ENCODE data around the gene GPR27. TPM values are rescaled to one million over a fixed set of nuclear protein-coding genes. Genes with fewer than 3 reads are reported as not detected.

Gene GPR27
- total RNA-seq, 4 donors from 2014 or later = not detected

DNA sequence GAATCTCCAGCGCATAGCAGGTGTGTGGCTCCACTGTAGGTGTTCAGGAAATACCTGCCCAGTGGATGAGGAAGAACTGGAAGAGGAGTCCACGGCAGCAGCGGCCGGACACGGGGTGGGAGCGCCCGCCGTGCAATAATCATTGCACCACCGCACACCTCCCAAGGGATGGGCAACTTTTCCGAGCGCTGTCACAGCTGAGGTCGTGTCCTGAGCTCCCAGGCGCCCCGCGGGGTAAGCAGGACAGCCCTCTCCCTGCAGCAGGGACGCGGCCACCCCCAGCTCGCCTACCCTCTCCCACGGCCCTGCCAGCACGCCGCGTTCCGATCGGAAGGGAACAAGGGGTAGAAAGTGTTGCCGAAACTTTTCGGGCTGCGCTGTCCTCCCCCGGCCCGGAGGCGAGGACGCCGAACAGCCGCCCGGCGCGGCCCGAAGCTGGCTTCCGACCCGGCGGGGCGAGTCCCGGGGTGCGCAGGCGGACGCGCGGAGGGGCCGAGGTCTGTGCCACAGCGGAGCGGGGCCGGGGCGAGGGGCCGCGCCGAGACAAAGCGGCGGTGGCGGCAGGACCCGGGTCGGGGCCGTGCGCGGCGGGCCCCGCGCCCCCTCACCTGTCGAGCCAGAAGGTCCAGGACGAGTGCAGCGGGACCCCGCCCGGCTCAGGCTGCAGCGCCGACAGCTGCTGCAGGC lies 28.9 kb upstream of the GPR27 start:
- Histone ChIP-seq H3K27me3 (no peaks in the 10 kb centered on the region), H3K4me1 (peaks cover 0 to 18% (median 0%) of the 10 kb centered on the region in 4 donors), H3K4me3 (peak overlapping the region; percentile 77 to 90 (median 85)), H3K36me3 (no peaks in the 10 kb centered on the region), H3K9me3 (no peaks in the 10 kb centered on the region), H3K27ac (peak overlapping the region; percentile 84 to 93 (median 86))
- TF ChIP-seq, protein P1, sequence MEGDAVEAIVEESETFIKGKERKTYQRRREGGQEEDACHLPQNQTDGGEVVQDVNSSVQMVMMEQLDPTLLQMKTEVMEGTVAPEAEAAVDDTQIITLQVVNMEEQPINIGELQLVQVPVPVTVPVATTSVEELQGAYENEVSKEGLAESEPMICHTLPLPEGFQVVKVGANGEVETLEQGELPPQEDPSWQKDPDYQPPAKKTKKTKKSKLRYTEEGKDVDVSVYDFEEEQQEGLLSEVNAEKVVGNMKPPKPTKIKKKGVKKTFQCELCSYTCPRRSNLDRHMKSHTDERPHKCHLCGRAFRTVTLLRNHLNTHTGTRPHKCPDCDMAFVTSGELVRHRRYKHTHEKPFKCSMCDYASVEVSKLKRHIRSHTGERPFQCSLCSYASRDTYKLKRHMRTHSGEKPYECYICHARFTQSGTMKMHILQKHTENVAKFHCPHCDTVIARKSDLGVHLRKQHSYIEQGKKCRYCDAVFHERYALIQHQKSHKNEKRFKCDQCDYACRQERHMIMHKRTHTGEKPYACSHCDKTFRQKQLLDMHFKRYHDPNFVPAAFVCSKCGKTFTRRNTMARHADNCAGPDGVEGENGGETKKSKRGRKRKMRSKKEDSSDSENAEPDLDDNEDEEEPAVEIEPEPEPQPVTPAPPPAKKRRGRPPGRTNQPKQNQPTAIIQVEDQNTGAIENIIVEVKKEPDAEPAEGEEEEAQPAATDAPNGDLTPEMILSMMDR (IDR thresholded peaks at IDR 0.05) = no peak
- TF ChIP-seq POLR2A (IDR thresholded peaks at IDR 0.05) = peak; percentile 54 to 60
- DNase-seq = peak; percentile 37 to 78 (median 71)

DNA sequence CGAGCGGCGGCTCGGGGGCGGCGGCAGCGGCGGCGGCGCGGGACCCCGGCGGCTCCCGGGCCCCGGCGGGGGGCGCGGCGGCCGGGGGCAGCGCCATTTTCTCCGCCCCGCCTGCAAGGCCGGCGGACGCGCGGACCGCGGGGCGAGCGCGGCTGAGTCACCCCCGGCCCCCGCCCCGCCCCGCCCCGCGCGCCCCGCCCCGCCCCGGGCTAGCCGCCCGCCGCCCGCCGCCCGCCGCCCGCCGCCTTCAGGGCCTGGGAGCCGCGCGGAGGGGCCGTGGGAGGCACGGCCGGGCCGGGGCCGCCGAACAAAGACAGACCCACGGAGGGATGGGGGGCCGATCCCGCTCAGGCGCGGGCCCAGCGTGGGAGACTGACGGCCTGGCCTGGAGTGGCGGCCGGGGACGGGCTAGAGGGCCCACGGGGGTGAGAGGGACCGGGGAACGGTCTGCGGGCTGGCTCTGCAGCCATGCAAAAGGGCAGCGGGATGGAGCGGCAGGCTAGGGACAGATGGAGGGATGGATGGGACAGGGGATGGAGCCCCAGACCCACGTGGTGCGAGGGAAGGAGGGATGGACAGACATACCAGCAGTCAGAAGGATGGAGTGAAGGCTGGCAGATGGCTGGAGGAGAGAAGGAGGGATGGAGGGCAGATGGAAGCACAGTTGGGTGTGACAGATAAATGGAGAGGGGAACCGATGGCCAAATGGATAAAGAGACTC lies 28.2 kb upstream of the GPR27 start, which contains the start of gene EIF4E3:
EIF4E3 (minus strand) TSS at position 132 of the 721 bp plus-strand sequence; CDS start at position 97, 35 bp downstream.
- TF ChIP-seq, protein P1 (IDR thresholded peaks at IDR 0.05) = no peak
- TF ChIP-seq POLR2A (IDR thresholded peaks at IDR 0.05) = no peak
- peaks cover 0 to 18% (median 0%) of the 10 kb centered on the region in 4 donors for H3K4me1 ChIP-seq
- peak; percentile 27 to 72 (median 51) for DNase-seq
- peak within 1 kb of the TSS; percentile 77 to 90 (median 85) for H3K4me3 ChIP-seq
- H3K27ac ChIP-seq = peak within 1 kb of the TSS; percentile 84 to 93 (median 86)
- H3K9me3 ChIP-seq = no peaks in the 10 kb centered on the region
- H3K36me3 ChIP-seq = no peaks in the 10 kb centered on the region
- no peaks in the 10 kb centered on the region for H3K27me3 ChIP-seq

DNA sequence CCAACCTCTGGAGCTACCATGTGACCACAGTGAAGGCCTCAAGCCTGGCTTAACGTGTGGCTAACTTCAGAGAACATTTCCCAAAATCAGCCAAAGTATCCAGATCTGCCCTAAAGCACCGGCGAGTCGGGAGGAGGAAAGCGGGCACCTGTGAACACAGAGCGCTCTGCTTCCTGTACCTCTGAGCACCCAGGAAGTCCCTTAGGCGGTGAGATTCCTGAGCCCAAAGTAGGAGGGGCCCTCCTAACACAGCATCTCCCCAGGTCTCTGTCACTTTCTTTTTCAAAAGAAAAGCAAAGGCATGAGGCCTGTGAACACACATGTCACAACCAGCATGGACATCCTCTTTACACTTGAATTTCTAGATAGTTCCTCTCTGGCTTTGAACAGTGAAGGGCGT lies 27.5 kb upstream of the GPR27 start:
- Histone ChIP-seq H3K4me3 (peak overlapping the region; percentile 51 to 90 (median 61)), H3K27me3 (no peaks in the 10 kb centered on the region), H3K27ac (peak overlapping the region; percentile 69 to 83 (median 76)), H3K36me3 (no peaks in the 10 kb centered on the region), H3K9me3 (no peaks in the 10 kb centered on the region), H3K4me1 (peaks cover 0 to 18% (median 0%) of the 10 kb centered on the region in 4 donors)
- TF ChIP-seq, protein P1 (IDR thresholded peaks at IDR 0.05) = no peak
- TF ChIP-seq POLR2A (IDR thresholded peaks at IDR 0.05) = no peak
- DNase-seq = peak in 2 of 3 donors; percentile 36 to 67

DNA sequence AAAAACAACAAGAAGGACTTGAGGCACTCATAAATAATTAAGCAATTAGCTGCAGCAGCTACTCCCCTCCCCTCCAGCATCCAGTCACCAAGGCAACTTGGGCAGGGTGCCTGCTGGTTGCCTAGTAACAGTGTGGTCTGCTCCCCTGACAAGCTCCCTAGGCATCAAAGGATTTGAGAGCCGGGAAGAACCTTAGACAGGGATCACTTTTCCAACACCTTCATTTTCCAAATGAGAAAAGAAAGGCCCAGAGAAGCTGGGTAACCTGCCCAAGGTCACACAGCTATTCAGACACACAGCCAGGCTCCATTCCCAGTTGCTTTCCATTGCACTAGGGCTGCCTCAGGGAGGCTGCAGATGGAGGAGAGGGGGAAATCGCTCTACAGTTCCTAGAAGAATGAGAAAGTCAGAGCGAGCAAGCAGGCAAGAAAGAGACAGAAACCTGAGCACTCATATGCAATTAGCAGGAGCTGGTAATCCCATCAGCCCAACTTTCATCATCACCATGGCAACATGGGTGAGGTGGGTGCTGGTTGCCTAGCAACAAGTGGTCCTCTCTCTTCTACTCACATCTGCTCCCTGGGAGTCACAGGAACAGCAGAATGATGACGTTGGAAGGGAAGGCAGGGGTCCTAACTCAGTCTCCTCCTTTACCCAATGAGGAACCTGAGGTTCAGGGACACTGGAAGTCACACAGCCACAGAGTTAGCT lies 24.9 kb upstream of the GPR27 start:
- DNase-seq = no peak
- no peaks in the 10 kb centered on the region for H3K36me3 ChIP-seq
- TF ChIP-seq, protein P1 (IDR thresholded peaks at IDR 0.05) = no peak
- TF ChIP-seq POLR2A (IDR thresholded peaks at IDR 0.05) = no peak
- no peaks in the 10 kb centered on the region for H3K27me3 ChIP-seq
- H3K4me3 ChIP-seq = no peak overlapping the region
- H3K9me3 ChIP-seq = no peaks in the 10 kb centered on the region
- H3K27ac ChIP-seq = peak overlapping the region in 1 of 4 donors; percentile 21
- H3K4me1 ChIP-seq = peaks cover 0 to 12% (median 0%) of the 10 kb centered on the region in 4 donors

DNA sequence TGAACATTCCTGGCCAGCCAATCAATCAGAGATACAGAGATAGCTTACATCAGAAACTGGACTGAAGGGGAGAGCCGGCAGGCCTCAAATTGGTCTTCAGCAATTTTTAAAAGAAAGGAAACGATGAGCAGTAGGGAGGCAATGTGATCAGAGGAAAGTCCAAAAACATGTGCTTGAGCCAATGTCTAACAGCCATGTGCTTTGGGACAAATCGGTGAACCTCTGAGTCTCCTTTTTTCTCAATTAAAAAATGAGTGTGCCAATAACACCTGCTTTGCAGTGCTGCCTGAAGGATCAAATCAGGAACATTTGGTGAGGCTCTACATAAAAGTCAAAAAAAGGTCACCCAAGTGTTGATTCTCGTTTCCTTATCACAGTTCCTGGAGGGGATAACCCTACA lies 21.0 kb upstream of the GPR27 start:
- no peaks in the 10 kb centered on the region for H3K9me3 ChIP-seq
- no peak for DNase-seq
- H3K27ac ChIP-seq = no peak overlapping the region
- no peaks in the 10 kb centered on the region for H3K27me3 ChIP-seq
- no peak overlapping the region for H3K4me3 ChIP-seq
- no peaks in the 10 kb centered on the region for H3K36me3 ChIP-seq
- TF ChIP-seq POLR2A (IDR thresholded peaks at IDR 0.05) = no peak
- TF ChIP-seq, protein P1 (IDR thresholded peaks at IDR 0.05) = no peak
- no peaks in the 10 kb centered on the region for H3K4me1 ChIP-seq
